ENCODE data around the gene ANKRD55.

- TF ChIP-seq EP300 (IDR thresholded peaks at IDR 0.05) (no peak), CTCF (IDR thresholded peaks at IDR 0.05) (no peak), POLR2A (IDR thresholded peaks at IDR 0.05) (no peak)
These were observed 11.5 kb upstream of the ANKRD55 start for GRCh38 chr5:56244627-56245026.

Measured in suprapubic skin (tissue), 3 donors.